Heart right ventricle (tissue), 16 donors: ENCODE results near the gene NRXN3. TPM values are rescaled to one million over a fixed set of nuclear protein-coding genes. Genes with fewer than 3 reads are reported as not detected.

Source experiments
- ATAC-seq, 8 donors: fragments of 200-7000 bp; cut with Tn5 transposase; one replicate each; pipeline ENCODE4 v1.9.1; 2020; ENCODE audit warnings: mild to moderate bottlenecking in 8 of 8, moderate library complexity in 8 of 8, moderate number of reproducible peaks in 1 of 8
- DNase-seq, 2 donors: peaks; one replicate each; pipeline ENCODE4 v3.0.0-alpha.2; 2020
- H3K27ac ChIP-seq, 10 donors: fragments of 200-600 bp; sonication (generic) in 2 of 10; one replicate each; pipeline versions ENCODE4 v1.5.0 to v1.8.0; 2020 to 2022; ENCODE audit warnings: mild to moderate bottlenecking in 3 of 10
- H3K27me3 ChIP-seq, 7 donors: fragments of 200-600 bp; one replicate each; pipeline ENCODE4 v1.8.0; 2021 to 2022; ENCODE audit warnings: mild to moderate bottlenecking in 2 of 7
- H3K36me3 ChIP-seq, 9 donors: fragments of 200-600 bp; sonication (generic) in 1 of 9; one replicate each; pipeline versions ENCODE4 v1.5.0 to v1.8.0; 2020 to 2022; ENCODE audit warnings: mild to moderate bottlenecking in 2 of 9
- H3K4me1 ChIP-seq, 9 donors: fragments of 200-600 bp; sonication (generic) in 1 of 9; one replicate each; pipeline versions ENCODE4 v1.5.0 to v1.8.0; 2020 to 2022; ENCODE audit warnings: mild to moderate bottlenecking in 4 of 9
- H3K4me3 ChIP-seq, 10 donors: fragments of 200-600 bp; sonication (generic) in 2 of 10; one replicate each; pipeline versions ENCODE4 v1.5.0 to v1.8.0; 2020 to 2022; ENCODE audit warnings: mild to moderate bottlenecking in 7 of 10, moderate library complexity in 2 of 10
- H3K9me3 ChIP-seq, 11 donors: fragments of 200-600 bp in 10 of 11; sonication (generic) in 2 of 11; one replicate each; pipeline versions ENCODE4 v1.5.0 to v1.8.0; 2013 to 2022; ENCODE audit warnings: mild to moderate bottlenecking in 2 of 11, control low read depth in 1 of 11, moderate library complexity in 1 of 11
- WGBS, 2 donors: extraction: QIAGEN DNeasy Blood & Tissue Kit; methylation state at CpG; one replicate each; pipeline ENCODE4 v1.1.7; 2013; ENCODE audit warnings: inconsistent platforms in 1 of 2; 5-methylcytosine and 5-hydroxymethylcytosine counted together
- intact Hi-C, 10 donors: fragments of 100-400 bp; cut with DNase I; formaldehyde crosslinking; loops; one replicate each; pipeline versions ENCODE4 v1.11.1 to v1.14.2; 2022
- polyA plus RNA-seq, 2 donors: library from polyadenylated mRNA; stranded (reverse); fragments of 200-250 nt; gene quantifications; one replicate each; pipeline ENCODE4 v1.2.3, GENCODE V29; 2013
- total RNA-seq, 10 donors: library from RNA; stranded (reverse); fragmentation: NEBNext Ultra II Directional in 3 of 10; extraction: Animal tissue kit (Norgen Biotek cat#: 25700) in 3 of 10; gene quantifications; one replicate each; pipeline versions ENCODE4 v1.2.1 to v1.2.4, GENCODE V29; 2021 to 2023
- TF ChIP-seq, protein P1 (sequence below), 9 donors: fragments of 200-600 bp; sonication (generic) in 2 of 9; IDR thresholded peaks; one replicate each; pipeline versions ENCODE4 v1.5.0 to v1.8.0; 2021 to 2022; ENCODE audit warnings: antibody characterized with exemption in 9 of 9, mild to moderate bottlenecking in 5 of 9, moderate library complexity in 1 of 9
- donor health status: Arrhythmogenic right ventricular cardiomyopathy.
- donor health status: ischemic (EF 13 %, LVEDD 7.1; RV severe dilation, severe dysfunction).
- donor health status: healthy with polysubstance abuse.
- donor health status: DM: no; HTN: yes; CAD: no.
- donor health status: DM: no; HTN: no; CAD: no.
- donor health status: ischemic (EF 25% LVEDD 6.9; RV normal size, moderate dysfunction).
- donor health status: ischemic (EF 25% LVEDD 5.7; RV mildly dilated, moderate dysfunction).
- donor health status: healthy.
- donor health status: DM: yes; HTN: yes; CAD: no.
- donor health status: Ischemic cardiomyopathy.
- donor health status: ischemic (EF 35%, LVEDD 5.7; RV mildly dilated, moderate dysfunction).
- donor health status: nonischemic (EF 11% LVEDD 7.7; RV severe dilation, severe dysfunction).
- donor health status: DM: yes; HTN: yes; CAD: no.
- donor health status: PGD.
- donor health status: ischemic (EF 29% LVEDD 5.4; RV normal size, mild dysfunction).
- donor health status: nonischemic (EF 23%, LVEDD 6.1; RV moderate dilation, normal function).

The NRXN3 gene
- total and polyA plus RNA-seq, 12 donors = 0.23 to 1.8 (median 0.87) TPM

DNA sequence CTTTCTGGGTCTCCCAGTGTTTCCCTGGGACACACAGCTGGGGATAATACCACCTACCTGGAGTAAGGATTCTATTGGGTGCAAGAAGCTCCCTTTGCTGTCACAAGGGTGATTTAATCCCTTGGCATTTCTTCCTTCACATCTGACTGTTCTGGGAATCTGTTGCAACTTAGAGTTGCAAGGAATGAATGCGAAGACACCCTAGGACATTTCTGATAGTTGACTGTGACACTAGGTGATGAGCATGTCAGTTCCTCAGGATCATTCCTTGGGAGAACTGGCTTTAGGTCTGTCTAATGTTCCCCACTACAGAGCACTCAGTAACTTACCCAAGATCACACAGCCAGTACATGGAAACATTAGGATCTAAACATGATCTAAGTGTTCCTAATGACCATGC is 593.6 kb downstream of the NRXN3 start:
- H3K9me3 ChIP-seq = no peaks in the 10 kb centered on the region
- TF ChIP-seq, protein P1, sequence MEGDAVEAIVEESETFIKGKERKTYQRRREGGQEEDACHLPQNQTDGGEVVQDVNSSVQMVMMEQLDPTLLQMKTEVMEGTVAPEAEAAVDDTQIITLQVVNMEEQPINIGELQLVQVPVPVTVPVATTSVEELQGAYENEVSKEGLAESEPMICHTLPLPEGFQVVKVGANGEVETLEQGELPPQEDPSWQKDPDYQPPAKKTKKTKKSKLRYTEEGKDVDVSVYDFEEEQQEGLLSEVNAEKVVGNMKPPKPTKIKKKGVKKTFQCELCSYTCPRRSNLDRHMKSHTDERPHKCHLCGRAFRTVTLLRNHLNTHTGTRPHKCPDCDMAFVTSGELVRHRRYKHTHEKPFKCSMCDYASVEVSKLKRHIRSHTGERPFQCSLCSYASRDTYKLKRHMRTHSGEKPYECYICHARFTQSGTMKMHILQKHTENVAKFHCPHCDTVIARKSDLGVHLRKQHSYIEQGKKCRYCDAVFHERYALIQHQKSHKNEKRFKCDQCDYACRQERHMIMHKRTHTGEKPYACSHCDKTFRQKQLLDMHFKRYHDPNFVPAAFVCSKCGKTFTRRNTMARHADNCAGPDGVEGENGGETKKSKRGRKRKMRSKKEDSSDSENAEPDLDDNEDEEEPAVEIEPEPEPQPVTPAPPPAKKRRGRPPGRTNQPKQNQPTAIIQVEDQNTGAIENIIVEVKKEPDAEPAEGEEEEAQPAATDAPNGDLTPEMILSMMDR (IDR thresholded peaks at IDR 0.05) = no peak
- H3K4me3 ChIP-seq = no peak overlapping the region
- no peak for DNase-seq
- intact Hi-C loops = no loop called here
- no peaks in the 10 kb centered on the region for H3K4me1 ChIP-seq
- no peaks in the 10 kb centered on the region for H3K36me3 ChIP-seq
- 89 to 93% methylated on average over 1 of the region's 1 CpG for WGBS, 2 donors
- no peak for ATAC-seq
- peaks cover 0 to 6% (median 0%) of the 10 kb centered on the region in 7 donors for H3K27me3 ChIP-seq
- no peak overlapping the region for H3K27ac ChIP-seq

DNA sequence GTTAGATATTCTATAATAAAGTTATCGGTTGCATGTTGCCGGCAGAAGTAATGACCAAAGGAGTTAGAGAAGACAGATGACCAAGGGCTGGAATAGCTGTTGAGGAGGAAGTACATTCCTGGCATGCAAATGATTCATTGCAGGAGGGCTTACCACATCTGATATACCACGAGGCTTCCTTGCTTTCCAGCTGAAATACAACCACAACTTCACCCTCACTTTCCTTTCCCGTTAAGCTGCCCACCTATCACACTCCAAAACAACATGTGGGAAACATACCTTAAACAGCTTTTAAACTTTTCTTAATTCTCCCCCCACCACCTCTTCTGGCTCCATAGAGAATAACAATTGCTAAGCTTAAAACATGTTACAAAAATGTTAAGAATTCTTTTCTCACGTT is 594.1 kb downstream of the NRXN3 start:
- TF ChIP-seq, protein P1 (IDR thresholded peaks at IDR 0.05) = no peak
- ATAC-seq (no peak), DNase-seq (no peak)
- 33 to 42% methylated on average over 5 of the region's 5 CpGs for WGBS, 2 donors
- no peaks in the 10 kb centered on the region for H3K9me3 ChIP-seq
- H3K27me3 ChIP-seq = peaks cover 0 to 6% (median 0%) of the 10 kb centered on the region in 7 donors
- intact Hi-C loops = no loop called here
- no peak overlapping the region for H3K27ac ChIP-seq
- no peak overlapping the region for H3K4me3 ChIP-seq
- no peaks in the 10 kb centered on the region for H3K4me1 ChIP-seq
- H3K36me3 ChIP-seq = no peaks in the 10 kb centered on the region

DNA sequence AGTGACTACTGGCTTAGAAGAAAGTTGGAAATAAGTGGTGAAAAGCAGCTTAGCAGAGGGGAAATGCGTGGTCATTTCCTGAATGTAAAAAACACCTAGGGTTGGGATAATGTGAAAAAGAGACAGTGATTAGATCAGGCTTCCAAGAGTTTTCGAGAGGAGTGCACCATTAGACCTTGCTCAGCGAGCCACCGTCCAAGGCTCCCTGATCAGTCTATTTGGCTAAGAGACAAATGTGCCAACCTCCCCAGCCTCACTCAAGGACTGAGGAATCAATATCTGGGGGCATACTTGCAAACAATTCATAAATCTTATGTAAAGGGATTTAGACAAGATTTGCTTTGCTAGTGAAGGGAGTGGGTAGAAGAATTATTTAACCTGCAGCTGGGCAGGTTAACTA is 594.5 kb downstream of the NRXN3 start:
- no peak for ATAC-seq
- Histone ChIP-seq H3K9me3 (peaks cover 0 to under 1% (median 0%) of the 10 kb centered on the region in 11 donors), H3K27ac (no peak overlapping the region), H3K4me1 (no peaks in the 10 kb centered on the region), H3K36me3 (no peaks in the 10 kb centered on the region), H3K4me3 (no peak overlapping the region), H3K27me3 (peaks cover 0 to 6% (median 0%) of the 10 kb centered on the region in 7 donors)
- intact Hi-C loops = no loop called here
- DNase-seq = no peak
- WGBS, 2 donors = 65 to 69% methylated on average over 4 of the region's 4 CpGs
- TF ChIP-seq, protein P1 (IDR thresholded peaks at IDR 0.05) = no peak

DNA sequence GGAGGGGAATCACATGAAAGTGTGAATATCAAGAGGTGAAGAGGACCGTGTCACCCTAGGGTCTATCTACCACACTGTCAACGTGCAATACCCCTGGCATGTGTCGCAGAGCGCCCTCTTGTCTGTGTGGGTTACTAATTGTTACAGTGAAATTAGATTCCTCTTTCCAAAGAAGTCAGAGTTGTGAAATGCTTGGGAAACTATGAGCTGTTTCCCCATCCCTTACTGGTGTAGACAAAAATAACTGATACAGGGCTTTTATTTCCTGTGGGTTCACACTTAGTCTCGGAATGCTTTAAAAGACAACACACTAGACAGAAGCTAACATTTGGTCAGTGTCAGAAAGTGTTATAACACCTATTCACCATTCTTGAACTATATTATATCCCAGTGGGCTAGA is 597.3 kb downstream of the NRXN3 start:
- intact Hi-C loops = no loop called here
- TF ChIP-seq, protein P1 (IDR thresholded peaks at IDR 0.05) = no peak

More for the DNA sequence above, 597.3 kb downstream of the NRXN3 start:
- Histone ChIP-seq H3K36me3 (no peaks in the 10 kb centered on the region), H3K9me3 (peaks cover 0 to 2% (median 0%) of the 10 kb centered on the region in 11 donors), H3K4me3 (no peak overlapping the region), H3K27ac (no peak overlapping the region), H3K27me3 (peaks cover 0 to 6% (median 0%) of the 10 kb centered on the region in 7 donors), H3K4me1 (no peaks in the 10 kb centered on the region)
- no peak for ATAC-seq
- no peak for DNase-seq
- whole genome bisulfite sequencing, 2 donors = 59 to 65% methylated on average over 5 of the region's 5 CpGs
